PC-3 (cell line): ENCODE data around the gene FXR2. TPM values are rescaled to one million over a fixed set of nuclear protein-coding genes. Genes with fewer than 3 reads are reported as not detected.

Experiments used
- ATAC-seq: fragments of 200-7000 bp; cut with Tn5 transposase; 2 replicates; pipeline ENCODE4 v1.9.1; 2020; ENCODE audit warnings: mild to moderate bottlenecking, moderate library complexity
- BruUV-seq: library from RNA; stranded (reverse); fragments of 400-500 nt; replicated peaks from 2 replicates; lab custom pipeline; 2021; lab: Mats Ljungman, UMichigan
- CTCF ChIA-PET: fragments of 300-600 bp; sonication (Branson Sonifier 250); formaldehyde crosslinking; loops from one replicate; lab custom pipeline; 2022; ENCODE audit warnings: antibody characterized with exemption; lab: Charles Lee
- POLR2A ChIA-PET: fragments of 300-600 bp; sonication (Branson Sonifier 250); formaldehyde crosslinking; loops from one replicate; lab custom pipeline; 2022; ENCODE audit warnings: antibody characterized with exemption; ENCODE audit not compliant: unreplicated experiment; lab: Charles Lee
- DNase-seq: peaks from one replicate; pipeline ENCODE4 v3.0.0-alpha.2; 2015
- H2AFZ ChIP-seq: fragments of 300-600 bp; sonication (generic); 2 replicates; pipeline ENCODE4 v1.6.0; 2016; ENCODE audit warnings: antibody characterized with exemption, low read length
- H3F3A ChIP-seq: fragments of 300-600 bp; sonication (generic); one replicate; pipeline ENCODE4 v1.6.0; 2017; ENCODE audit warnings: antibody characterized with exemption, low read length, control low read depth, mild to moderate bottlenecking; ENCODE audit not compliant: unreplicated experiment
- H3K27ac ChIP-seq: fragments of 300-600 bp; sonication (generic); 2 replicates; pipeline ENCODE4 v1.5.1; 2016; ENCODE audit warnings: mild to moderate bottlenecking, low read length
- H3K27me3 ChIP-seq: fragments of 300-600 bp; sonication (generic); 2 replicates; pipeline ENCODE4 v1.6.1; 2016; ENCODE audit warnings: low read length, mixed read lengths
- H3K36me3 ChIP-seq: fragments of 300-600 bp; sonication (generic); 2 replicates; pipeline ENCODE4 v1.6.1; 2016; ENCODE audit warnings: low read depth, mixed run types, low read length, mixed read lengths
- H3K4me1 ChIP-seq: fragments of 300-600 bp; sonication (generic); 2 replicates; pipeline ENCODE4 v1.5.1; 2016; ENCODE audit warnings: low read length; ENCODE audit not compliant: insufficient read depth
- H3K4me2 ChIP-seq: fragments of 300-600 bp; sonication (generic); 2 replicates; pipeline ENCODE4 v1.6.0; 2016; ENCODE audit warnings: low read length
- H3K4me3 ChIP-seq: fragments of 300-600 bp; sonication (generic); 2 replicates; pipeline ENCODE4 v1.5.1; 2016; ENCODE audit warnings: mild to moderate bottlenecking, low read length, mixed read lengths
- H3K79me2 ChIP-seq: fragments of 300-600 bp; sonication (generic); 2 replicates; pipeline ENCODE4 v1.6.1; 2017; ENCODE audit warnings: low read length, mixed read lengths
- H3K9ac ChIP-seq: fragments of 300-600 bp; sonication (generic); 2 replicates; pipeline ENCODE4 v1.6.0; 2016; ENCODE audit warnings: mild to moderate bottlenecking, low read length
- H3K9me2 ChIP-seq: fragments of 300-600 bp; sonication (generic); replicated peaks from 2 replicates; pipeline ENCODE4 v1.6.1; 2016; ENCODE audit warnings: mixed run types, low read length, mixed read lengths
- H3K9me3 ChIP-seq: fragments of 300-600 bp; sonication (generic); 2 replicates; pipeline ENCODE4 v1.6.1; 2016; ENCODE audit warnings: low read length, mixed read lengths
- H4K20me1 ChIP-seq: fragments of 300-600 bp; sonication (generic); 2 replicates; pipeline ENCODE4 v1.6.1; 2016; ENCODE audit warnings: low read length, mixed read lengths
- CTCF ChIP-seq: fragments of 300-600 bp; sonication (generic); conservative IDR thresholded peaks from 2 replicates; pipeline ENCODE4 v1.5.1; 2017; ENCODE audit warnings: antibody characterized with exemption, low read depth, mild to moderate bottlenecking, low read length
- EZH2 ChIP-seq: fragments of 300-600 bp; sonication (generic); IDR thresholded peaks from one replicate; pipeline ENCODE4 v1.6.1; 2017; ENCODE audit warnings: antibody characterized with exemption, mild to moderate bottlenecking, low read length; ENCODE audit not compliant: unreplicated experiment
- EZH2phosphoT487 ChIP-seq: fragments of 300-600 bp; sonication (generic); IDR thresholded peaks from 2 replicates; pipeline ENCODE4 v1.6.1; 2018; ENCODE audit warnings: mild to moderate bottlenecking, antibody characterized with exemption, low read length, borderline replicate concordance
- intact Hi-C: fragments of 100-400 bp; cut with micrococcal nuclease; formaldehyde crosslinking; loops from 2 replicates; pipeline ENCODE4 v1.9.0; 2023
- total RNA-seq: library from RNA; depleted of rRNA; stranded (reverse); fragments of >200 nt; gene quantifications from 2 replicates; pipeline ENCODE4 v1.2.3, GENCODE V29; 2014

FXR2 gene
- total RNA-seq, 1 experiment from 2014 or later = 51.4 TPM

GRCh38 chr17:7579834-7580603, 34.7 kb downstream of the FXR2 start:
- peak overlapping the region; percentile 26 for H3K4me2 ChIP-seq
- peak overlapping the region; percentile 35 for H3K9ac ChIP-seq
- BruUV-seq = no TSS peak
- H2AFZ ChIP-seq = no peak overlapping the region
- no peak for DNase-seq
- ATAC-seq = no peak; the same call in 1 of the 2 replicates
- no peaks in the 10 kb centered on the region for H3K27me3 ChIP-seq
- ChIA-PET CTCF (interaction anchor here (1.3 kb wide), 1 partner anchor 107 kb away, joined by 4 read pairs; the partner anchor contains the start of gene TP53), POLR2A (no interaction called here)
- TF ChIP-seq EZH2 (no peak), EZH2phosphoT487 (no peak), CTCF (no peak)
- H3K4me1 ChIP-seq = peaks cover 57% of the 10 kb centered on the region
- H3K79me2 ChIP-seq = peaks cover 55% of the 10 kb centered on the region
- H3F3A ChIP-seq = peaks cover 31% of the 10 kb centered on the region
- H4K20me1 ChIP-seq = peaks cover 30% of the 10 kb centered on the region
- H3K27ac ChIP-seq = peak overlapping the region; percentile 83
- 0 out of 2 replicates have a peak overlapping the region, but pooled peaks have one; percentile 1 for H3K4me3 ChIP-seq
- no peaks in the 10 kb centered on the region for H3K9me2 ChIP-seq
- peaks cover 30% of the 10 kb centered on the region for H3K36me3 ChIP-seq
- intact Hi-C loops = loop anchor here (5.0 kb wide), 1 partner anchor 107 kb away; the partner anchor contains the start of genes TP53 and WRAP53
- no peaks in the 10 kb centered on the region for H3K9me3 ChIP-seq

- Histone ChIP-seq H2AFZ (no peak within 1 kb of the TSS), H4K20me1 (peaks cover 38% of the 10 kb centered on the region), H3F3A (peaks cover 37% of the 10 kb centered on the region), H3K36me3 (peaks cover 38% of the 10 kb centered on the region), H3K4me3 (0 out of 2 replicates have a peak within 1 kb of the TSS, but pooled peaks have one; percentile 1), H3K9me3 (no peaks in the 10 kb centered on the region), H3K4me1 (peaks cover 60% of the 10 kb centered on the region), H3K9ac (peak within 1 kb of the TSS; percentile 35), H3K79me2 (peaks cover 55% of the 10 kb centered on the region), H3K9me2 (no peaks in the 10 kb centered on the region), H3K4me2 (peak within 1 kb of the TSS; percentile 32), H3K27ac (peak within 1 kb of the TSS; percentile 83), H3K27me3 (no peaks in the 10 kb centered on the region)
- POLR2A ChIA-PET = interaction anchor here (0.6 kb wide), 1 partner anchor 95 kb away, joined by 4 read pairs; the partner anchor contains the start of gene POLR2A
- DNase-seq (peak; percentile 92), ATAC-seq (peak; percentile 78)
- no TSS peak for BruUV-seq
- CTCF ChIA-PET = interaction anchor here (1.3 kb wide), 1 partner anchor 108 kb away, joined by 4 read pairs; the partner anchor contains the start of gene TP53
- no peak for TF ChIP-seq EZH2
- intact Hi-C loops = loop anchor here (5.0 kb wide), 1 partner anchor 108 kb away; the partner anchor contains the start of genes TP53 and WRAP53
These were observed 35.5 kb downstream of the FXR2 start, which contains the start of gene CD68 for GRCh38 chr17:7579001-7579833. CD68 (plus strand) TSS chr17:7579638; CDS start chr17:7579678, 40 bp downstream.
